ENCODE measurements around the gene RGS10. TPM values are rescaled to one million over a fixed set of nuclear protein-coding genes. Genes with fewer than 3 reads are reported as not detected.

The RGS10 gene
- total and polyA plus RNA-seq, 2 experiments from 2014 or later = 16.8 to 26.8 TPM

- H3K79me2 ChIP-seq (replicated peaks; ENCODE audit: insufficient read depth) = no peaks in the 10 kb centered on the region
- Mint-ChIP-seq H3K9me3 (no peaks in the 10 kb centered on the region), H3K4me3 (no peak overlapping the region), H3K4me1 (peaks cover 15% of the 10 kb centered on the region), H3K36me3 (ENCODE audit: low read depth) (no peaks in the 10 kb centered on the region; the same call in 2 of the 3 replicates), H3K27ac (no peak overlapping the region), H3K27me3 (ENCODE audit: insufficient read depth, low read depth, poor library complexity) (peaks cover 20% of the 10 kb centered on the region)
- H2AFZ ChIP-seq = no peak overlapping the region
- ATAC-seq = no peak; the same call in 2 of the 3 replicates
- 0 out of 2 replicates have a peak, but pooled peaks cover under 1% of the 10 kb centered on the region for H3K4me1 ChIP-seq (ENCODE audit: insufficient read depth)
- TF ChIP-seq POLR2AphosphoS5 (IDR thresholded peaks at IDR 0.05; ENCODE audit: low read depth) (no peak), CTCF (conservative IDR thresholded peaks at IDR 0.05; ENCODE audit: low read depth in 2 of 2) (no peak), CREB1 (CRISPR knock-in tag; IDR thresholded peaks at IDR 0.05; ENCODE audit: low read depth) (no peak), STAT1 (IDR thresholded peaks at IDR 0.05; ENCODE audit: unreplicated experiment) (no peak), REST (IDR thresholded peaks at IDR 0.05; ENCODE audit: unreplicated experiment) (no peak), ZNF114 (CRISPR knock-in tag; IDR thresholded peaks at IDR 0.05) (no peak), EZH2 (IDR thresholded peaks at IDR 0.05; ENCODE audit: low read depth, unreplicated experiment) (no peak), NANOG (IDR thresholded peaks at IDR 0.05; ENCODE audit: borderline replicate concordance) (no peak), ETS1 (IDR thresholded peaks at IDR 0.05) (no peak), JUNB (IDR thresholded peaks at IDR 0.05; ENCODE audit: unreplicated experiment) (no peak), EZH2phosphoT487 (IDR thresholded peaks at IDR 0.05; ENCODE audit: unreplicated experiment) (no peak), ZNF462 (CRISPR knock-in tag; IDR thresholded peaks at IDR 0.05) (no peak), ZNF331 (CRISPR knock-in tag; IDR thresholded peaks at IDR 0.05; ENCODE audit: low read depth) (no peak)
- peaks cover 15% of the 10 kb centered on the region for H3K27me3 ChIP-seq (ENCODE audit: insufficient read depth)
- no peak overlapping the region for H3K27ac ChIP-seq (ENCODE audit: low read depth)
- no peak for DNase-seq (ENCODE audit: low spot score)
- no peaks in the 10 kb centered on the region for H3K9me2 ChIP-seq (ENCODE audit: insufficient read depth)
- H3K36me3 ChIP-seq (ENCODE audit: insufficient read depth) = no peaks in the 10 kb centered on the region
- no peak overlapping the region for H3K4me2 ChIP-seq
- H3K4me3 ChIP-seq = no peak overlapping the region
- no peaks in the 10 kb centered on the region; the same call in 1 of the 2 replicates for H4K20me1 ChIP-seq (replicated peaks; ENCODE audit: insufficient read depth)
- H3F3A ChIP-seq (replicated peaks; ENCODE audit: low read depth) = no peaks in the 10 kb centered on the region
Observed at GRCh38 chr10:119535837-119536507, 6.5 kb downstream of the RGS10 start.
